ENCODE measurements around the gene TAOK1. TPM values are rescaled to one million over a fixed set of nuclear protein-coding genes. Genes with fewer than 3 reads are reported as not detected.

TAOK1 gene
- total and polyA plus RNA-seq, 8 donors, result 5.4 to 31.8 (median 16.8) TPM

DNA sequence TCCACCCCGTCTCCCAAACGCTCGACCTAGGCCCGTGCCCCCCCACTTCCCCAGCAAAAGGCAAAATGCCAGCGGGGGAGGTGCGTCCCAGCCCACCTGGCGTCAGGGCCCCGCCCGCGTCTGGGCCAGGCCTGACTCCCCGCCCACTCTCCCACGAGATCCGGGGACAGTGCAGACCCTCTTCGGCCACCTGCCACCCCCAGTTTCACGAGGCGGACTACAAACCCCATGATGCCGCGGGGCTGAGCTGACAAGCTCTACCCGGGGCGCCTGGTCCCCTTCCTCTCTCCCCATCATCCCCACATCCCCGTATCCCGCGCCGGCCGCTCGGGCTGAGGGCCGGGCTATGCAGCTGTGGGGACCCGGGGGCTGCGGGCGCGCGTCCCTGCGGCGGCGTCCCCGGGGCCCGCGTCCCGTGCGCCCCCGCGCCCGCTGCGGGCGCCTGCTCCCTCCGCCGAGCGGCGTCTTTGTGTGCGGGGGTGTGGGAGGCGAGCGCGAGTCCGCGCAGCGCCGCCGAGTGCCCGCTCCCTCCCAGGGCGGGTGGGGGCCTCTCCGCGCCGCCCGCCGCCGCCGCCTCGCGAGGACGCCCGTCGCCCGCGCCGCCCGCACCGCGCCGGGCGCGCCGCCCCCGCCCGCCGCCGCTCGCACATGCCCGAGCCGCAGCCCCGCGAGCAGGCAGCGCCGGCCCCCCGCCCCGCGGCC lies 202.8 kb downstream of the TAOK1 start, which contains the start of gene ANKRD13B:
ANKRD13B (plus strand) TSS at position 283 of the 702 bp plus-strand sequence. CDS start 490 bp downstream, outside the sequence.
- Histone ChIP-seq H3K4me1 (peaks cover 15 to 29% (median 20%) of the 10 kb centered on the region in 3 donors), H3K4me3 (peak within 1 kb of the TSS; percentile 39 to 73 (median 56)), H3K36me3 (no peaks in the 10 kb centered on the region), H3K27ac (peak within 1 kb of the TSS in 3 of 4 donors; percentile 16 to 48 (median 33)), H3K27me3 (no peaks in the 10 kb centered on the region), H3K9me3 (no peaks in the 10 kb centered on the region)
- ATAC-seq (peak in 1 of 4 donors; percentile 5), DNase-seq (peak in 5 of 6 donors; percentile 26 to 84 (median 62)), FAIRE-seq (no peak)
- WGBS, 2 donors, result 0 to 1% methylated on average over 23 to 96 of the region's 96 CpGs
- TF ChIP-seq, protein P1, sequence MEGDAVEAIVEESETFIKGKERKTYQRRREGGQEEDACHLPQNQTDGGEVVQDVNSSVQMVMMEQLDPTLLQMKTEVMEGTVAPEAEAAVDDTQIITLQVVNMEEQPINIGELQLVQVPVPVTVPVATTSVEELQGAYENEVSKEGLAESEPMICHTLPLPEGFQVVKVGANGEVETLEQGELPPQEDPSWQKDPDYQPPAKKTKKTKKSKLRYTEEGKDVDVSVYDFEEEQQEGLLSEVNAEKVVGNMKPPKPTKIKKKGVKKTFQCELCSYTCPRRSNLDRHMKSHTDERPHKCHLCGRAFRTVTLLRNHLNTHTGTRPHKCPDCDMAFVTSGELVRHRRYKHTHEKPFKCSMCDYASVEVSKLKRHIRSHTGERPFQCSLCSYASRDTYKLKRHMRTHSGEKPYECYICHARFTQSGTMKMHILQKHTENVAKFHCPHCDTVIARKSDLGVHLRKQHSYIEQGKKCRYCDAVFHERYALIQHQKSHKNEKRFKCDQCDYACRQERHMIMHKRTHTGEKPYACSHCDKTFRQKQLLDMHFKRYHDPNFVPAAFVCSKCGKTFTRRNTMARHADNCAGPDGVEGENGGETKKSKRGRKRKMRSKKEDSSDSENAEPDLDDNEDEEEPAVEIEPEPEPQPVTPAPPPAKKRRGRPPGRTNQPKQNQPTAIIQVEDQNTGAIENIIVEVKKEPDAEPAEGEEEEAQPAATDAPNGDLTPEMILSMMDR (IDR thresholded peaks at IDR 0.05), result no peak
- intact Hi-C loops (cut with DNase I), result no loop called here

DNA sequence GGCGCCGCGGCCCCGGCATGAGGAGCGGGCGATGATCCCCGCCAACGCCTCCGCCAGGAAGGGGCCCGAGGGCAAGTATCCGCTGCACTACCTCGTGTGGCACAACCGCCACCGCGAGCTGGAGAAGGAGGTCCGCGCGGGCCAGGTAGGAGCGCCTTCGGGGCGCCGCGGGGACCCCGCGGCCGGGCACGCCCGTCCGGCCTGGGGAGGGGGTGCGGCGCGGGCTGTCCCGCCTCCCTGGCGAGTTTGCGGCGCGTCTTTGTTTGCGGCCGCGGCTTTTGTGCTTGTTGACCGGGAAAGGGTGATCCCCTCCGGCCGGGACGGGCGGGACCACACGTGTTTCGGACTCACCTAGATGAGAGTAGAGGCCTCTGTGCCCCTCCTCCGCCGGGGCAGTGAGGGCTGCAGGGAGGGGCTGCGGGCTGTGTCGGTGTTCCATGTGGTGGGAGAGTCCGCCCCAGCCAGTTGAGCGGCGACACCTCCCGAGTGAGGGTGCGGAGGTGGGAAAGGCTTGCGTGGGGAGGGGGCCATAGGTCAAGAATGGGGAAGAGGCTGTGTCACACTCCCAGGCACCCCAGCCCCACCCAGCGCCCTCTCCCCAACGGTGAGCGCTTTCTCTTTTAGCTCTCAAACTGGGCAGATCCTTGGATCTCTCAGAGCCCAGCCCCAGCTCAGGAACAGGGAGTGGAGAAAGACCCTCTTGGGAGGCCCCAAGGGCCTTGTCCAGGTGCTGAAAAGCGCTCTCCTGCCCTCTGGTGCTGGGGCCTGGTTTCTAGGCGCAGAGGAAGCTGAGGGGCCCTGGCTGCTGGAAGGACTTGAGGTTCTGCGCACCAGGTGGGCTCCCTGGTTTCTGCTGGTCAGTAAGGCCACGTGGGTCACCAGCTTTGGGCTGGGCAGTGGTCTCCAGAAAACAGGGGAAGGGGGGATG lies 203.7 kb downstream of the TAOK1 start:
- Histone ChIP-seq H3K27ac (no peak overlapping the region), H3K9me3 (no peaks in the 10 kb centered on the region), H3K27me3 (no peaks in the 10 kb centered on the region), H3K4me3 (peak overlapping the region; percentile 39 to 73 (median 56)), H3K4me1 (peaks cover 15 to 29% (median 20%) of the 10 kb centered on the region in 3 donors), H3K36me3 (no peaks in the 10 kb centered on the region)
- intact Hi-C loops (cut with DNase I), result no loop called here
- FAIRE-seq (no peak), DNase-seq (peak in 5 of 6 donors; percentile 13 to 75 (median 40)), ATAC-seq (no peak)
- WGBS, 2 donors, result 9 to 11% methylated on average over 61 to 64 of the region's 64 CpGs
- TF ChIP-seq, protein P1 (IDR thresholded peaks at IDR 0.05), result no peak

DNA sequence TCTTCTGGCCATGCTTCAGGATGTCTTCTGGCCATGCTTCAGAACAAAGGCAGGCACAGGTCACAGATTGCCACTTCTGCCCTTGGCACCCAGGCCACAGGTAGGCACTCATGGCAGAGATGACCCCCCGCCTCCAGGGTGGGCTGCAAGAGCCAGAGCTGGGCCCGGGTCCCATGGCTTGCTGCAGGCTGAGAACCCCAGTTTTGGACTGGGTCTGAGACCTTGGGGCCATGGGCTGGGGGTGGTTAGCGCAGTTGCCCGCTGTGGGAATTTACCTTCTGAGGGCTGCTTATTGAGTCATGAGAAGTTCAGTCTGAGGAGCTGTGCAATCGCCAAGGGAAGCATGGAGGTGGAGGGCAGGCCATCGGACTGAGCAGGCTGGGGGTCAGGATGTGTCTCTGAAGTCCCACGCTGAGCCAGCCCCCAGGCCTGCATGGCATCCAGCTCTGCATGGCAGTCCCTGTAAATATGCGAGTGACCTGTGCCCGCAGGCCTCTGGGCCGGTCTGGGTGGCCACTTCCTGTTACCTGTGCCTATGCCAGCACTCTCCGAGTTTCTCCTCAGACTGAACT lies 204.4 kb downstream of the TAOK1 start:
- no peaks in the 10 kb centered on the region for H3K9me3 ChIP-seq
- ATAC-seq (no peak), FAIRE-seq (no peak), DNase-seq (peak in 3 of 6 donors; percentile 2 to 74 (median 32))
- intact Hi-C loops (cut with DNase I), result no loop called here
- TF ChIP-seq, protein P1 (IDR thresholded peaks at IDR 0.05), result no peak
- H3K27me3 ChIP-seq, result no peaks in the 10 kb centered on the region
- H3K4me1 ChIP-seq, result peaks cover 15 to 29% (median 20%) of the 10 kb centered on the region in 3 donors
- no peaks in the 10 kb centered on the region for H3K36me3 ChIP-seq
- no peak overlapping the region for H3K4me3 ChIP-seq
- H3K27ac ChIP-seq, result no peak overlapping the region
- WGBS, 2 donors, result 84 to 95% methylated on average over 11 of the region's 11 CpGs

DNA sequence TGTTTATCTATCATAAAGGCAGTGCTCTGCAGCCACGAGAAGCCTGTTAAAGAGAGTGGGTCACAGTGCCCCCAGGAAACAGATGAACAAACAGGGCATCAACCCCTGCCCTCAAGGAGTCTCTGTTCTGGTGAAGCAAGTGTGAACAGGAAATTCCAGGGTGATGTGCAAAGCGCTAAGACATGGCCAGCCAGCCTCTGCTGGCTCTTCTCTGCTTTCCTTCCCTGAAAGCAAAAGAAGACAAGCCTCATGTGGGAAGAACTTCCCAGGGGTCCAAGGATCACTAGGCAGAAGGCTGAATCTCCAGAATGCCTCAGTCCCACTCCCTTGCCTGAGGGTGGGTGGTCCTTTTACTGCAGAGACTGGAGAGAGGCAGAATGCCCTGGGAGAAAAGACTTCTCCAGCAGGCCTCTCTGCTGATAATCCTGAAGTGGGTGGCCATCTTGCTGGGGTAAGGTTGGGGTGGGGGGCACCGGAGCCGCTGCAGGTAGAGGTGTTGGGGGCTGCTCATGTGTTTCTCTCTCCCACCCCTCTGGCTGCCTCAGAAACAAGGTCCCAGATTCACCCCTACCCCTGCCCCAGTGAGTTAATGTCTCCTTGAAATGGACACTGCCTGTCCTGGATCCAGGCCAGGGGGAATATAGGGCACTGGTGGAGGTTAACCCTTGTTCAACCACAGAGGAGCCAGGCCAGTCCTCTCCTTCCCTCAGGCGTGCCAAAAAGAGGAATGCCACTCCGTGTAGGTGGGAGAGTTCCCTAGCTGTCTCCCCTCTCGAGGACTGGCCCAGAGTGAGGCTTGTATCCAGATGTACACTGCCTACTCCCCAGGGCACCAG lies 205.2 kb downstream of the TAOK1 start:
- FAIRE-seq, result no peak
- no peaks in the 10 kb centered on the region for H3K9me3 ChIP-seq
- intact Hi-C loops (cut with DNase I), result no loop called here

More for the DNA sequence above, 205.2 kb downstream of the TAOK1 start:
- no peaks in the 10 kb centered on the region for H3K27me3 ChIP-seq
- H3K4me3 ChIP-seq, result no peak overlapping the region
- WGBS, 2 donors, result 75 to 81% methylated on average over 7 of the region's 7 CpGs
- H3K4me1 ChIP-seq, result peaks cover 13 to 25% (median 16%) of the 10 kb centered on the region in 3 donors
- no peaks in the 10 kb centered on the region for H3K36me3 ChIP-seq
- H3K27ac ChIP-seq, result no peak overlapping the region
- TF ChIP-seq, protein P1 (IDR thresholded peaks at IDR 0.05), result no peak
- peak in 2 of 6 donors; percentile 1 to 28 for DNase-seq
- no peak for ATAC-seq

All from pancreas (tissue), 10 donors.